DMS53 treated with DMSO at 0.1 percent for 48 hours (cell line): Measurements from ENCODE around the gene ZSWIM7.

Source experiments
- DNase-seq: peaks from one replicate; lab custom pipeline; 2025; ENCODE audit not compliant: unreplicated experiment; lab: John Stamatoyannopoulos, UW

The ZSWIM7 gene

GRCh38 chr17:15999141-15999973 is at the start of gene ZSWIM7, which contains the start of gene TTC19:
TSS of gene ZSWIM7 (minus strand) at chr17:15999704. CDS start at chr17:15999594, 110 bp downstream.
TSS of gene TTC19 (plus strand) at chr17:15999824. CDS start at chr17:15999849, 25 bp downstream.
- DNase-seq = peak; percentile 83

- no peak for DNase-seq
These were observed 49.4 kb upstream of the ZSWIM7 start for GRCh38 chr17:16048811-16049449.

- no peak for DNase-seq
These were observed 47.5 kb upstream of the ZSWIM7 start for GRCh38 chr17:16046966-16047365.

- DNase-seq = no peak
These were observed 45.0 kb upstream of the ZSWIM7 start for GRCh38 chr17:16044487-16044886.

GRCh38 chr17:16040710-16041251 is 41.3 kb upstream of the ZSWIM7 start:
- DNase-seq = no peak

- no peak for DNase-seq
These were observed 38.1 kb upstream of the ZSWIM7 start for GRCh38 chr17:16037636-16038035.

DNA sequence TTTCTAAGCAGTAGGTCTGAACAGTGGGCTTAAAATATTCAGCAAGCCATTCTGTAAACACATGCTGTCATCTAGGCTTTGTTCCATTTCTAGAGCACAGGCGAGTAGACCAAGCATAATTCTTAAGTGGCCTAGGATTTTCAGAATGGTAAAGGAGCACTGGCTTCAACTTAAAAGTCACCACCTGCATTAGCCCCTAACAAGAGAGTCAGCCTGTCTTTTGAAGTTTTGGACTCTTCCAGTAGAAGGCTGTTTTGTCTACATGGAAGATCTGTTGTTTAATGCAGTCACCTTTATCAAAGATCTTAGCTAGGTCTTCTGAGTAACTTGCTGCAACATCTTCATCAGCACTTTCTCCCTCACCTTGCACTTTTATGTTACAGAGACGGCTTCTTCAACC is 36.8 kb upstream of the ZSWIM7 start:
- no peak for DNase-seq

- no peak for DNase-seq
These were observed 34.3 kb upstream of the ZSWIM7 start for GRCh38 chr17:16033729-16034349.

DNA sequence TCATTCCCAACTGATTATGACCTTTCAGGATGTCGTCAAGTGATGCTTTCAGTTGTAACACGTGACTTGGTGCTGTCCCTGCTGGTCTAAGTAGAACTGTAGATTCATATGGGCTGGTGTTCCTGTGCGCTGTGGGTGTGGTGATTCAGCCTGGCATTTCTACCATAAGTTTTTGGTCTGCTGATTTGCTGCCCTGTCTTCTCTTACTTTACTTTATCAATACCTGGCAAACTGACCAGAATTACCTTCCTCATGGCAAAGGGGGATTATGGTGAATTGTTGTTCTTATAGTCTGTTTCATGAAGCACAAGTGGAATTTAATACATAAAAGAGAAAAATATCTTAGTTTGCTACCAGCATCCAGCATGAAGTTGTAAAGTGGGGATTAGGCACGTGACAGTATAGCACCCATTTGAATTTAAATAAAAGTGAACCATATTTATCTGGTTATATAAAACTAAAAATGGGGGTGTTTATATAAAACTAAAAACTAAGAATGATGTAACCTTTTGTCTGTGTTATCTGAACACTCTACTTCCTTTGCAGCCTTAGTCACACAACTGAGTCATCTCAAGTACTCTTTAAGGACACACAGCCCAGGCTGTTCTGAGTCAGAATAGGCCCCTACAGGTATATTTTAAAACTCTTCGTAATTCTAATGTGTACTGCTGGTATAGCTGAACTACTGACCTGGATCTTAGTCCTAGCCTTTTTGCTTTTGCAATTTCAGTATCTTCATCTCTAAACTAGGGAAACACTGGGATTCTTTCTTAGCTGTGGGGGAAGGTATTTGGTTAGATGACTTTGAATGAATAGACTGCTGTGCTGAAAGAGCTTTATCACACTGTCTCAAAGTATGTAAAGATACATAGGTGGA is 28.4 kb upstream of the ZSWIM7 start:
- peak; percentile 91 for DNase-seq

DNA sequence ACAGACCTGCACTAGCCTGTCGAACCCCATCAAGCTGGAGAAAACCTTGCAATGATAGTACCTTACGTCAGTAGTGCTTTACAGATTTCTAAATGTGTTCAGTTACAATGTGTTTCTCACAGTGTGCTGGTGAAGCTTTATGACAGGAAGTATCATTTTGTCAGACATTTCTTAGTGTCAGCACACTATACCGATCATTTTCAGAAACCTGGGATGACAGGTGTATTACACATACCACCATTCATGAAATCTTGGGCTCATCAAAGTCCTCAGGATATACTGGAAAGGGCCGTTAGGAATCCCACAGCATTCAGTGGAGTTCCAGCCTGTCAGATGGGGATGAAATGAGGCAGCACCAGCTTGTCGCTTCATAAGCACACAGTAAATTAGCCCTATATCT is 27.4 kb upstream of the ZSWIM7 start:
- no peak for DNase-seq

DNA sequence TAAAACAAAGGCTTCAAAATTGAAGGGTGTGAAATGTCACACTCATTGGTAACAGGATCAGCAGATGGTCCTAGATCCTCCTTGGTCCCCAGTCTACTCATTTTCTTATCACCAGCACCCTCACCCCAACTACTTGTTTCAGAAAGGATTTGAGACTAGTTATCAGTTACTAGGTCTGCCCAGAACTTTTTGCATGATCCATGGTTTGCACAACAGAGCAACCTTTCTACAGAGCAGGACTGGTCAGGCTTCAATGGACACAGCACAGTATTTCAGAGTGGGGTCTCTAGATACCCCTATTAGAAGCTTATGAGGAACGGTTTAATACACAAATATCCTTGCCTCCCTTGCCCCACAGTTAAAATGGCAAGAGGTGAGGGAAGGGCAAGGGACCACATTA is 25.7 kb upstream of the ZSWIM7 start:
- DNase-seq = no peak

GRCh38 chr17:16023881-16024280 is 24.4 kb upstream of the ZSWIM7 start:
- no peak for DNase-seq

- no peak for DNase-seq
These were observed 19.8 kb upstream of the ZSWIM7 start for GRCh38 chr17:16019347-16019746.

GRCh38 chr17:16013943-16014407 is 14.5 kb upstream of the ZSWIM7 start:
- DNase-seq = peak; percentile 28

DNA sequence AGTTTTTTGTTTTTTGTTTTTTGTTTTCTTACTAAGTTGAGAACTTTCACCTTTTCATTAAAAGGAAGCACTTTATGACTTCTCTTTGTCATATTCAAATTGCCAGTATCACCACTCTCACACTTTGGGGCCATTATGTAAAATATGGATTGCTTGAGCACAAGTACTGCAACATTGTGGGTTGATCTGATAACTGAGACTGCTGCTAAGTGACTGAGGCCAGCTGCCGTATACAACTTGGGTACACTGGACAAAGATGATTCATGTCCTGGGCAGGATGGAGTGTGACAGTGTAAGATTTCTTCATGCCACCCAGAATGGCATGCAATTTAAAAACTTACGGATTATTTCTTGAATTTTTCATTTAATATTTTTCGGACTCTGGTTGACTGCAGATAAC is 7.9 kb upstream of the ZSWIM7 start:
- DNase-seq = no peak

DNA sequence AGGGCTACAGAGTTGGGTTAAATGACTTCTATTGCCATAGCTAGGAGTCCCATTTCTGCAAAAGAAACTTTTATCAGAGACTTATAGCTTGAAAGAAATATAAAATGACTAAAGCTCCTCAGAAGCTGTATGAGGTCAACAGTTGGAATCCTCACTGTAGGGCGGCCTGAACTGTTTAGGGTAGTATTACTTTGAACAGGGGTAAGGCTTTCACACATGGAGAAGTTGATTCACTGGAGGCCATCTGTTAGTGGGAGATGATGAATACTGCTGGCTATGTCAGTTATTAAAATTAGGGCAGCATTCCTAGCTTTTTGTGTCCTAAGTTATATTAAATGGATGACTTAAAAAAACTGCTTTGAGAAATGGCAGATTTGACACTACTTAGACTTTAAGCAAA is 6.1 kb upstream of the ZSWIM7 start:
- no peak for DNase-seq

DNA sequence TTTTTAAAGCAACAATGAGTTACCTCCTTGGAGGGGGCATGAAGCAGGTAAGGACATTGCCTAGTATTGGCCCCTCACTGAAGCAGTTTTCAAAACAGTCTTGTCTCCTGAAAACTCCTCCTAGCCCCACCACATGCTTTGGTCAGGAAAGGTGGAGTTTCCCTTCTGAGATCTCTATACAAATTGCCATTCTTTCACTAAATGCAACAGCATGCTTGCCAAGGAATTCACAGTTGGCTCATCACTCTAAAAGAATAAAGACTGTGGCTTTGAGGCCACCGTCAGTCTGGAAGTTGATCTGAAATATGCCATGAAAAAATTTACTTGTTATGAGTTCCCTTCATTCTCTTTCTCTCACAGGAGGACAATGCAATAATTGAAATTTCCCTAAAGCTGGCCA is 4.3 kb upstream of the ZSWIM7 start:
- DNase-seq = no peak

GRCh38 chr17:16002708-16003260 is 3.3 kb upstream of the ZSWIM7 start:
- no peak for DNase-seq

DNA sequence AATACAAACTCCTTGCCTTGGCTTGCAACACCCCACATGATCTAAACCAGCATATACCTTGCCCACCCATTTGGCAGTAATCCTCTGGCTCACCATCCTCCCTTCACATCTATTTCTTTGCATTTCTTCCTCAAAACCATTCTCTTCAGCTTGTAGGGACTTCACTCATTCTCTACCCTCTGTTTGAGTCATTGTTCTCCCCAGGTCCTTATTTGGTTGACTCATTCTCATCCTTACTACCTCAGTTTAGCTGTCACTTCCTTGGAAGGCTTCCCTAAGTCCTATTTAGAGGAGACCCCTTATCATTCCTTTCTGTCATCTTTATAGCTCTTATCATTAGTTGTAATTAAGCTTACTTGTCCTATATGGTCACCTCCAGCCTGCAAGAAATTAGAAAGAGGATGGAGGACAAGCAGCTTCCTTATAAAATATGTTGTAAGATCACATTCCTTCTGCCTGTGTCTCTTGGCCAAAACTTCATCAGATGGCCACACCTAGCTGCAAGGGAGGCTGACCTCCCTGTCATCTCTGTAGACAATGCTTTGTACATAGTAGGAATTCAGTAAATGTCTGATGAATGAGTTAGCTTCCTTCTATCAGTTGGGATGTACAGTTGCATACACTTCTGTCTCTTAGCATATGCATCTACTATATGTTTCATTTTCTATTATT is 1.9 kb upstream of the ZSWIM7 start:
- DNase-seq = no peak
